HG02943 (cell line): ENCODE measurements around the gene NADK.

ENCODE experiments used
- ATAC-seq: cut with Tn5 transposase; IDR thresholded peaks from one replicate; pipeline ENCODE4 v1.9.1; 2021; ENCODE audit warnings: mild to moderate bottlenecking, low read depth, moderate library complexity; ENCODE audit not compliant: unreplicated experiment

The NADK gene, protein sequence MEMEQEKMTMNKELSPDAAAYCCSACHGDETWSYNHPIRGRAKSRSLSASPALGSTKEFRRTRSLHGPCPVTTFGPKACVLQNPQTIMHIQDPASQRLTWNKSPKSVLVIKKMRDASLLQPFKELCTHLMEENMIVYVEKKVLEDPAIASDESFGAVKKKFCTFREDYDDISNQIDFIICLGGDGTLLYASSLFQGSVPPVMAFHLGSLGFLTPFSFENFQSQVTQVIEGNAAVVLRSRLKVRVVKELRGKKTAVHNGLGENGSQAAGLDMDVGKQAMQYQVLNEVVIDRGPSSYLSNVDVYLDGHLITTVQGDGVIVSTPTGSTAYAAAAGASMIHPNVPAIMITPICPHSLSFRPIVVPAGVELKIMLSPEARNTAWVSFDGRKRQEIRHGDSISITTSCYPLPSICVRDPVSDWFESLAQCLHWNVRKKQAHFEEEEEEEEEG

DNA sequence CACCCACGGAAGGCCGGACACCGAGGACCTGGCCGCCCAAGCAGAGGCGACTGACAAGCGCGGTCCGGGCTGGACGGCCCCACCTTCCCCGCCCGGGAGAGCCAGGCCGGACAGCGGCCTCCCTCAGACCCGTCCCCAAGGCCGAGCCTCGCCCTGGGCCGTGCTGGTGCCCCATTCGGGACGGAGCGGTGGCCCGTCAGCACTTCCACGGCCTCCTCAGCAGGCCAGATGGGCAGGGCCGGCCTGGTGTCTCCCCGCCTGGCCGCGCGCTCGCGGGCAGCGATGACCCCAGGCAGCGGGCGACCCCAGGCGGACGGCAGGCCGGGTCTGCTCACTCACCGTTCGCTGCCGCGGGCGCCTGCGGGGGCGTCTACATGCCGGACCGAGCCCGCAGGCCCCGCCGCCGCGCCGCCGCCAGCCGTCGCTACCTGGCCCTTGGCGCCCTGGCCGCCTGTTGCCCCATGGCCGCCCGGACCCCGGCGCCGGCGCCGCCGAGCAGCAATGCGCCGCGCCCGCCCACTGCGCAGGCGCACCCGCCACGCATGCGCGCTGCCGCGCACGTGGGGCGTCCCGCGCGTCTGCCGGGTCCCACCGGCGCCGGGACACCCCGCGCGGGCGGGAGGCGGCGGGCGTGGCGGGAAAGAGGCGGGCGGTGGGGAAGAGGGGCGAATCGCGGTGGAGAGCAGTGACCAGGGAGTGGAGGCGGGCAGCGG is at the start of gene NADK:
Gene NADK (minus strand): TSS at position 521 of the 713 bp plus-strand sequence. CDS start 13,064 bp downstream, outside the sequence.
- peak; percentile 33 for ATAC-seq

DNA sequence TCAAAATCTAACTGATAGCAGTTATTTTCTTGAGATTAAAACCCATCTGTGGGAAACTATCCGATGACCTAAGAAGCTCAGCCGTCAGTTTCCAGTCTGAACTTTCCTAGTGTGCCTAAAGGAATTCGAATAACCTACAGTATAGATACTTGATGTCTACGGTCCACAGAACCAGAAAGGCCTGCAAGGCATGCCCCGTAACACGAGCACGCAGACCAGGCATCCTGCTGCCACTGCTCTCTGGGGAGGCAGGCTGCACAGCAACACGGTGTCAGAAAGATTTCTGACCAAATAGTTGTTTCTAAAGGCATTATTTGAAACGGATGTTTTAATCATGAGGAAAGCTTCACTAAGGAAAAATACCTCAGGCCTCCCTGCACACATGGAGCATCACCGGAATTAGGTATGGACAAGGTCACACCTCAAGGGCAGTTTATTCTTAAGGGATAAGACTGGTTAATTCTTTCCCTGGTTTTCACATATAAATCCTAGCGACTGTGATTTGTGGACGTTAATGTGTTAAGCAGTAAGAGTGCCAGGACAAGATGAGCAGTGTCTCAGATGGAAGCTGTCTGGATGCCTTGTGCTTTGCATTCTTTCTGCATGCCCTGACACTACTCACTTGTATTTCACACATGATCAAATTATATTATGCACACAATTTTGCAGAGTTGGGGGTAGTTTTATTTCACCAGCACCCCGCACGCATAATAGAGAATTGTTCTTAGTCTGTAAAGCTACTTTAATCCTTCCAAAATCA is 49.0 kb upstream of the NADK start:
- ATAC-seq, result no peak

DNA sequence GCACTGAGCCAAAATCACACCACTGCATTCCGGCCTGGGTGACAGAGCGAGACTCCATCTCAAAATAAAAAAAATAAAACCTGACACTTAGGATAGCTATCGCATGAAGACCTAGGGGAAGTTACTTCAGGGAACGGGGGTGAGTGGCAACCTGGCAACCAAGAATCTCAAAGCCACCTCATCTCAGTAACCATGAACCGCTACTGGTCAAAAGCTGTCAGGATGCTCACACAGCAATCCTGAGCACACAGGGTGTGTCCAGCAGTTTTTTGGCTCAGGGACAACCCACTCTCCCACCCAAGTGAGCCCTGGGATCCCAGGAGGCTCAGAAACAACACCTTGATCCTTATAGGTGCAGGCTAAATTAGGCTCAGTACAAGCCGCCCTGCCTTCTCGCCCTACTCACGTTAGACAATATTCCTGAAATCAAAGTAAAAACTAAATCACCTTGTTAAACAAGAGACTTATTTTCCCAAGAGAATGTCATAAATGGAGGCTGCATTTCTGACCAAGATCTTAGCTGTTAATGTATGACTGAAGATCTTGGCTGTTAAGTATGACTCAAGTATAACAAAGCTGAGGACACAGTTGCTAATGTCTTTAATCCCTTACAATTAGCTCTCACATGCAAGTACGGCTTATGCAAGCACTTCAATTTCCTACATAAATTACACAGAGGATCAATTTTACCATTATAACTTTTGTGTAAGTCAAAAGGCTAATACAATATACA is 48.3 kb upstream of the NADK start:
- no peak for ATAC-seq

DNA sequence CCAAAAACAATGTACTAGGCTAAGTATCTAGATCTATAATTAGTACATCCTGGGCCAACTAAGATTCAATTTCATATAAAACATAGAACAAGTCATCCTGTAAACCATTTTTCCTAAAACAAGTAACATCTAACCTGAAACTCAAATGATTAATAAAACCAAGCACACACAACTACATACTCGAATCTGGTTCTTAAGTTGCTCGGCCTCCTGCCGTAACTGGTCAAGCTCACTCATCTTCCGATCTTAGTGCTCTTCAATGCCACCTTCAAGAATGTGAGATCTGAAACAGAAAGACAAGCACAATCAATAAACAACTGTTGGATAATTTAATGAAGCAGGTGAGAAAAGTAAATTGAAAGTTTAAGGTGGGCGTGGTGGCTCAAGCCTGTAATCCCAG is 46.9 kb upstream of the NADK start:
- ATAC-seq, result no peak

DNA sequence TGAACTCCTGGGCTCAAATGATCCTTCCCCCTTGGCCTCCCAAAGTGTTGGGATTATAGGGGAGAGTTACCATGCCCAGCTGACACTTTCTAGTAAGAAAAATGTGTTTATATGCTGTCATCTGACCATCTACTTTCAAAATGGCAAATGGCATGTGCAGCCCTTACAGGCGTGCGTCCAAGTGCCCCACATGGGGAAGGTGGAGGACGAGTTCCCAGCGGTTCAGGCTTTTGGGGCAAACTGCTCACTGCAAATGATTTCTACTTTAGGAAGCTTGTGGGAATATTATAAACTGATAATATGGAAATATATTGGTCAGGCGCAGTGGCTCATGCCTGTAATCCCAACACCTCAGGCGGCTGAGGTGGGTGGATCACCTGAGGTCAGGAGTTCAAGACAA is 41.5 kb upstream of the NADK start:
- ATAC-seq, result no peak

DNA sequence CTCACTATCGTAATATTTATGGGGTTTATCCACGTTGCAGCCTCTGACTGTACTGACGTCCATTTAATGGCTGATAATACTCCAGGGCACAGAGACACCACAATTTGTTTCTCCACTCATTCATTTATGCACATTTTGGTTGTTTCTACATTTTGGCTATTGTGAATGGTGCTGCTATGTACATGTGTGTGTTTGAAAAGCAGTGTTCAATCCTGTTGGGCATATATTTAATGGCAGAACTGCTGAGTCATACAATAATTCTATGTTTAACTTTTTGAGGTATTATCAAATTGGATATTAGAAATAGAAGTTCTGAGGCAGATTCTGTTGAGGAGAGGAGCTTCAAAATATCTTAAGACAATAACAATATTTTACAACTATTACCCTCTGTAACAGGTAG is 39.0 kb upstream of the NADK start:
- ATAC-seq, result no peak

DNA sequence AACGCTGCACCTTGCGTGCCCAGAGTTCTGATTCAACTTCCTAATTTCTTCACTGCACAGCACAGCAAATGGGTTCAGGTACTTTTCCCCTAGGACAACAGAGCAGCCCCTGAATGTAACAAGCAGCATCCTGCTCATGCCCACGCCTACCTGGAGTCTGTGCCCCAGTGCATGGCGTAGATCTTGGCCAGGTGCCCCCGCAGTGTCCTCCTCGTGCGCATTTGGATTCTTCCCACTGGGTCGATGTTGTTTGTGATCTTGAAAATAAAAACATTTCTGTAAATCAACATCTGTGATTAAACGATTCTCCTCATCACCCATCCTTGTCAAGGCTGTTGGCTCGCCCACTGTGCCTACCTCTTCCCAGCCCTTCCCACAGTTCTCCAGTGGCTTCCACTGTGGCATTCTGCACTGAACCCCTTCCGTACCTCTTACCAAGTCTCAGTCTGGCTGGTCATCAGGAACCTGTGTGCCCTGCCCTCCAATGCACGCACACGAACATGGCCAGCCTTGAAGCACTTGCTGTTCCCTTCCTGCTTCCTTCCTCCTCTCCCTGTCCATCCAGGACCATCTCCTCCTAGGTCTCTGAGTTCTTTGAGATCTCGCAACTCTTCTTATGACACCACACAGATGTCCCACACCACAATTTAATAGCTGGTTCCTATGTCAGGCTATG is 37.5 kb upstream of the NADK start:
- no peak for ATAC-seq

DNA sequence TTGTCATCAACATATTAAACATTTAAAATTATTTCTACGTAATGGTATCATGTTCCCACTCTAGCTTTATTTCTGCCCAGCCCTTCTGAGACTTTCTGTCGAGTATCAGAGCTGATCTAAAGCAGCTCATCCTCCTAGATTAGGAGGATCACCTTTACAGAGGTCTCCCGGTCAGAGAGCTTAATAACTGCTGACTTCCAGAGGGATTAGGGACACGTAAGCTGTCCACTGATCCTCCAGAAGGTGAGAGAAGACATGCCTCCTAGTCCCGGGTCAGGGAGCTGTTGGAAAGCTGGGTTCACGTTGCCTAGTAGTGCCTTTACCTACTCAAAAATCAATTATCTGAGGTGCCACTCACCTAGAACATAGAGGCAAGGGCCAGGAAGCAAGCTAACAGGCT is 31.2 kb upstream of the NADK start:
- ATAC-seq, result no peak

DNA sequence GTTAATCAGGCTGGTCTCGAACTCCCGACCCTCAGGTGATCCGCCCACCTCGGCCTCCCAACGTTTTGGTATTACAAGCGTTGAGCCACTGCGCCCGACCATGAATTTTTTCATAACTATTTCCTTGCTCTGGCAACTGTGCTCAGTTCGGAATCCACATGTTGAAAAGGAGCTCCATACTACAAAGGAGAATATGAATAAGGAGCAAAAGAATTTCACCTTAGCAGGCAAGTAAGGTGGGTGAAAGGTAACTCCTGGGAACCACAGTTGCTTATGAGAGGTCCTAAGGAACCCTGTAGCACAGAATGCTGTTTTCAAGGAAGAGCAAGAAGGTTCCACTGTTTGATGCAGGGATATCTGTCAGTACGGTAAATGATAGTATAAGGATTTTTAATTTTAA is 29.9 kb upstream of the NADK start:
- ATAC-seq, result no peak

DNA sequence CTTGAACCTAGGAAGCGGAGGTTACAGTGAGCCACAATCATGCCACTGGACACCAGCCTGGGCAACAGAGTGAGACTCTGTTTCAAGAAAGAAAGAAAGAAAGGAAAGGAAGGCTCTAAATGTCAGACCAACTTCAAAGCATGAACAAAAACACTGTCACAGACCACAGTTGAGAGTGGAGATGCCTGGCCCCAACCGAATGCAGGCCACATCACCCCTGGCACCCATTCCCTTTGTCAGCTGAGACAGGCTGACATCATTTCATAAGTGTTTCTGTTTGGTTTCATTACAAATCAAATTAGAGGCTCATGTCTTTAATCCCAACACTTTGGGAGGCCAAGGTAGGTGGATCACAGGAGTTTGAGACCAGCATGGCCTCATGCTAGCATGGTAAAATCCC is 28.6 kb upstream of the NADK start:
- ATAC-seq, result no peak

DNA sequence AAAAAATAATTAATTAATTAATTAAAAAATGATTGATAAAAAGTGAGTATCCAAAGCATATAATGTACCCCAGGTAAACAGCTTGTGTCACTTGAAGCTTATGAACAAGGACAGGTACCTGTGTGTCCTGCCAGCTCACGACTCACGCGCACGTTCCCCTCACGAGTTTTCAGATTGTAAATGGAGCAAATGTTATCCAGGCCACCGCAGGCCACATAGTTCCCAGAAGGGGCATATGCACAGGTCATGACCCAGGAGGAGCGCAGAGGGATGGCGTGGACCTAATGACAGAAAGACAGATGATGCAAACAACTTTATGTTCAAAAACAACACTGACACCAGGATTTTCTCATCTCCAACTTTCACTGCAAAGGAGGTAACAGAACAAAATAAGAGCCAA is 26.0 kb upstream of the NADK start:
- no peak for ATAC-seq

DNA sequence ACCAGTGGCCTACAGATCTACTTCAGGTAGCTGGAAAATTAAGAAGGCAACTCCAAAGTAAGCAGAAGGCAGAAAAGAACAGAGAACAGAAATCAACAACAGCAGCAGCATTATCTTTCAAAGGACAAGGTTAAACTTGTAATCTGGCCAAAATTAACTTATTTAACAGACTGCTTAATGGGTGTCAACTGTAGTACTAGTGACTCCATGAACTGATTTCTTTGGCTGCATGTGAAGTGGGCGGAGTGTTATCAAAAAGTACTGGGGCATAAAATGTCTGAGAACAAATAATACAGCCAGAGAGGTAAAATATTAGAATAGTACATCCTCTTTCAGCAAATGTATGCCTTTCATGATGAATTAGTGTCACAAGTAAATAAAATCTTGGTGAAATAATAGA is 24.6 kb upstream of the NADK start:
- ATAC-seq, result no peak

DNA sequence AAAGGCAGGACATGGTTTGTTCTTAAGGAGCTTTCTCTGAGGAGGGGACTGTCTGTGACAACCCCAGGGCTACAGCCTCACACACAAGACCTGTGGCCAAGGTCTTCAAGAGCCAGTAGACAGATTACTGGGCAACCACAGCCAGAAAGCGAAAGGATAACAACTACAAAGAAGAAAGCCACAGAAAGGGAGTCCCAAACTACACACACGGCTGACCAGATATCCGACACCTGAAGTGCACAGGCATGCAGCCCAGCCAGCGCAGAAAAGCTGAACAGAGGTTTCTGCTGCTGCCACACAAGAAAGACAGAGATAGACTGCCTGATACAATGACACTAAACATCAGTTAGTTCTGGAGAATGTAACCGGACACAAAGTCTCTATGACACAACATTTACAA is 21.4 kb upstream of the NADK start:
- ATAC-seq, result no peak

DNA sequence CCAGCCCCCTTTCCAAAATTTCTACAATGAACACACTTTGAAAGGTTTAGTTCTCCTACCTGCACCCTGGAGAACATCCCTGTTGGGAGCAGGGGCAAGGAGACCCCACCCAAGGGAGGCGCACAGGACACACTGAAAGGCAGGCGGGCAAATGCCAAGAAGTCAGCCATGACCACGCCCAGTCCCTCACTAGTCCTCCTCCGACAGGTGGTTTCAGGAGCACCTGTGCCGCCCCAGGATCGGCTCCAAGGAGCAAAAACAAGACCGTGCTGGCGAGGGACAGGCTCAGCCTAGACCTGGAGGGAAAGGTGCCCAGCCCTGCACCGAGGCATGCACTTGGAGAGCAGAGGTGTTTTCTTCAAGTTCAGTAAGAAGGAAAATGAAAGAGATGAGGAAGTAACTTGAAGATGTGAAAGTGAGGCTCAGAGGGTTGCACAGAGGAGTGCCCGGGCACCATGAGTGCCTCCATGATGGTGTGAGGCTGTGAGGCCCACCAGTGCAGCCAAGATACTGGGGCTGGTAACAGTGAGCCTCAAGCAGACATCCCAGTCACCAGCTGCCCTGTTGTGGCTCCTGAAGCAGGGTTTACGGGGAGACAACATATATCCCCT is 19.6 kb upstream of the NADK start:
- ATAC-seq, result no peak

DNA sequence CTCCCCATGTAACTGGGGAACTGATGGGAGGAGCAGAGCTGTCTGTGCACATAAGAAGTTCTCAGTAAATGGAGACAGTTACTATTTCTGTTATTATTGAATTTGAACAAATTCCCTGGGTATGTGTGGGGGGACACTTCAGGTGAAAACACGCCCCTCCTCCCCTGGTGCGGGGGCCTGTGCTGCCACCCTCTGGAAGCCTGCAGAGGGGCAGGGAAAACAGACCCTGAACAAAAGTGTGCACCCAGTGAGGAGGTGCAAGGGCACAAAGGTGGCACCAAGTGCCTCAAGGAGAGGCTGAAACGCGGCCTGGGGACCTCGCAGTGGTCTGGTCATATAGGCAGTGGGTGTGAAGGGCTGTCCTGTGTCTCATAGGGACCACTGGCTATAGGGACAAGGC is 18.2 kb upstream of the NADK start:
- ATAC-seq, result no peak

DNA sequence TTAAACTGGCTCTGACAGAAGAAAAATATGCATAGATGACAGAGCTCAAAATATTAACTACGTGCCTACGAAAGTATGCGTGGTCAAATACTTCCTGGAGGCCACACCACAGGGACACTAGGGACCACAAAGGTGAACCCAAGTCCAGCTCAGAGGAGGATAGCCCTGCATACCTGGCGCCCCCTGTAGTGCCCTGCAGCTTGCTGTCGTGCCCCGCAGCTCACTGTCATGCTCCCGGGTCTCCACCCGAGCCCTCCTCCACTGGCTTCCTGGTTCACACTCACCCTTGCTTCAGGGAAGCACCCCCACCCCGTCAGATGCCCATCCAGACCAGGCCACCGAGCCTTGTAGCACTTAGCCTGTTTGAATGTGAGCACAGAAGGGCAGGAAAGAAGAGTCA is 16.7 kb upstream of the NADK start:
- no peak for ATAC-seq

DNA sequence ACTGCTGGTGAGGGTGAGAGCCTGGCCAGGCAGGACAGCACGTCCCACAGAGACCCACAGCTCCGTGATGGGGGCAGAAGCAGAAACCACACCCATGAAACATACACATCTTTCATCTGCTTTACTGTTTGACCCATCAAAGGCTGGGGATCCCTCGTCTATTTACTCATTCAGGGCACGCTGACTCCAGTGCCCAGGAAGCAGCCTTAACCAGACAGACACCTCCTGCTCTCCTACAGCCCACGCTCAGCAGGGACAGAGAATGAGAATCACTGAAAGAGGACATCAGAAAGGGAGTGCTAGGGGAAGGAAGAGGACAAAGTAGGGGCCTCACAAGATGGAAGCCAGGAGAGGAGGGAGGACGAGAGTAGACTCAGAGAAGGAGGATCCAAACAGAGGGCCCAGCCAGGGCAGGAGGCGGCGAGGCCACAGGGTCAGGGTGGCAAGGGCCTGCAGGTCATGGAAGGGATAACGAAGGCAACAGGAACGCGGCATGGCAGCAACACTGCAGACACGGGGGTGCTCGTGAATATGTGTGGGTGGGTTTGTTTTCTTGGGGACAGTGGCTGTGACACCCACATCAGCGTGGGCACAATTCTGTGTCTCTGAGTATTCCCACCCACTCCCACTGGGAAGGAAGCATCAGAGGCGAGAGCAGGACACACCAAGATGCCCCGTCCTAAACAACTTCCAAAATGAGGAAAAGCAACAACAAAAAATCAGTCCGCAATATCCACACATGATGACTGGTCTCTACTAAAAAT is 15.4 kb upstream of the NADK start:
- ATAC-seq, result no peak

DNA sequence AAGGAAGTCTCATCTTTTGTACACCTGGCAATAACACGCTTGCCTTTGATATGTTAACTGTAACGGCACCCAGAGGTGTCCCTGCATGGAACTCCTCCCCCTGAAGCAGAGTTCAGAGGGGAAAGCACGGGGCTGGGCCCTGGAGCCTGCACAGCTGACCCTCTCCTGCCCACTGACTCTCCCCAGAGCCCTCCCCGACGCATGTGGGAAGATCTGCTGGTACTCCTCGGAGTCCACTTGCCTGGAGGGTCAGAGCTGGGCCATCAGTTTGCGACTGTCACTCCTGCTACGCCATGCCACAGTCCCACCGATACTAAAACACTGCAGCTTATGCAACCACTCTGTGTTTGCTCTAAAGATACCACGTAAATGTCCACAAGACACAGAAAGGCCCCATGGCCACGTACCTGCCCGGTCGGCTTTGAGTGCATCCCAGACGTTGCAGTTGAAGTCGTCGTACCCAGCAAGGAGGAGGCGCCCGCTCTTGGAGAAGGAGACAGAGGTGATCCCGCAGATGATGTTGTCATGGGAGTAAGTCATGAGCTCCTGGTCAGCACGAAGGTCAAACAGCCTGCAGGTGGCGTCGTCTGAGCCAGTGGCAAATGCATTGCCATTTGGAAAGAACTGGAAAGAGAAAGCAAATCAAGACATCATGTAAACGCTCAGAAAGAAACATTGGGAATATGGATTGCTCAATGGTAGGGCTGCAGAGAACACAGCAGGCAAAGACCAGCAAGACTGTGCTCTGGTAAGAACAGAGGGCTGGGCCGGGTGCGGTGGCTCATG is 10.6 kb upstream of the NADK start:
- no peak for ATAC-seq
